GM12801 (cell line): ENCODE measurements around the gene CFAP20DC.

ENCODE experiments used
- CTCF ChIP-seq: IDR thresholded peaks from one replicate; pipeline ENCODE4 v1.5.1; 2011; ENCODE audit warnings: control low read depth; ENCODE audit not compliant: insufficient read length; ENCODE audit errors: extremely low read depth

Gene CFAP20DC

GRCh38 chr3:58792921-58793451 is 256.8 kb downstream of the CFAP20DC start:
- TF ChIP-seq CTCF = no peak

- no peak for TF ChIP-seq CTCF
Measured at GRCh38 chr3:58789385-58789784, 260.4 kb downstream of the CFAP20DC start.

- no peak for TF ChIP-seq CTCF
Measured at GRCh38 chr3:58784888-58785287, 264.9 kb downstream of the CFAP20DC start.

GRCh38 chr3:58784425-58784824 is 265.4 kb downstream of the CFAP20DC start:
- TF ChIP-seq CTCF = no peak

GRCh38 chr3:58783845-58784244 is 266.0 kb downstream of the CFAP20DC start:
- no peak for TF ChIP-seq CTCF

- no peak for TF ChIP-seq CTCF
Measured at GRCh38 chr3:58779934-58780333, 269.9 kb downstream of the CFAP20DC start.

- TF ChIP-seq CTCF = no peak
Measured at GRCh38 chr3:58776231-58776630, 273.6 kb downstream of the CFAP20DC start.
